Osteoblast (primary cell): Measurements from ENCODE around the gene SHH. TPM values are rescaled to one million over a fixed set of nuclear protein-coding genes. Genes with fewer than 3 reads are reported as not detected.
"Not testable (repeated sequence)": the region's sequence is repeated elsewhere in the genome, so short reads cannot be mapped to it uniquely, and the experiment has no call there.

ENCODE experiments used
- DNase-seq: peaks from one replicate; pipeline ENCODE4 v3.0.0; 2011; ENCODE audit warnings: low spot score, mixed read lengths; ENCODE audit not compliant: insufficient read length; ENCODE audit errors: missing footprints
- H2AFZ ChIP-seq: 2 replicates; pipeline ENCODE4 v1.6.0; 2011; ENCODE audit warnings: mild to moderate bottlenecking, low read length
- H3K27ac ChIP-seq: 2 replicates; pipeline ENCODE4 v1.5.1; 2011; ENCODE audit warnings: mild to moderate bottlenecking, low read depth, low read length, moderate library complexity
- H3K27me3 ChIP-seq: 2 replicates; pipeline ENCODE4 v1.6.0; 2012; ENCODE audit warnings: mild to moderate bottlenecking, control low read depth, inconsistent platforms, low read length, moderate library complexity; ENCODE audit not compliant: insufficient read depth
- H3K36me3 ChIP-seq: 2 replicates; pipeline ENCODE4 v1.5.1; 2011; ENCODE audit warnings: mild to moderate bottlenecking, low read length, control low read depth, moderate library complexity; ENCODE audit not compliant: insufficient read depth
- H3K4me1 ChIP-seq: 2 replicates; pipeline ENCODE4 v1.5.1; 2011; ENCODE audit warnings: mild to moderate bottlenecking, low read length, control low read depth, moderate library complexity; ENCODE audit not compliant: insufficient read depth
- H3K4me2 ChIP-seq: 2 replicates; pipeline ENCODE4 v1.6.0; 2011; ENCODE audit warnings: mild to moderate bottlenecking, low read length; ENCODE audit not compliant: insufficient read depth
- H3K4me3 ChIP-seq: fragments of 200-600 bp; sonication (generic); 3 replicates; pipeline ENCODE4 v1.5.1; 2012; ENCODE audit warnings: mild to moderate bottlenecking, low read length, inconsistent platforms; ENCODE audit not compliant: insufficient read depth
- H3K79me2 ChIP-seq: 2 replicates; pipeline ENCODE4 v1.6.0; 2012; ENCODE audit warnings: mild to moderate bottlenecking, low read length, control low read depth, inconsistent platforms; ENCODE audit not compliant: insufficient read depth
- H3K9me3 ChIP-seq: 2 replicates; pipeline ENCODE4 v1.5.1; 2011; ENCODE audit warnings: low read depth, low read length, control low read depth
- H4K20me1 ChIP-seq: 2 replicates; pipeline ENCODE4 v1.6.0; 2012; ENCODE audit warnings: mild to moderate bottlenecking, low read length, control low read depth; ENCODE audit not compliant: insufficient read depth
- CTCF ChIP-seq: IDR thresholded peaks from 2 replicates; pipeline ENCODE4 v1.5.1; 2011; ENCODE audit warnings: mild to moderate bottlenecking, low read depth, low read length, moderate library complexity; ENCODE audit errors: extremely low read depth
- total RNA-seq: library from RNA; depleted of rRNA; stranded (reverse); fragments of >200 nt; gene quantifications from 2 replicates; pipeline ENCODE4 v1.2.3, GENCODE V29; 2012

Gene SHH
- total RNA-seq, 1 donor: not detected

GRCh38 chr7:155818154-155818819 is 6.0 kb upstream of the SHH start:
- no peak overlapping the region for H2AFZ ChIP-seq
- H3K9me3 ChIP-seq: no peaks in the 10 kb centered on the region
- no peaks in the 10 kb centered on the region for H4K20me1 ChIP-seq

GRCh38 chr7:155817515-155817914 is 5.3 kb upstream of the SHH start:
- not testable (repeated sequence) for H2AFZ ChIP-seq, H3K9me3 ChIP-seq, H3K27ac ChIP-seq, DNase-seq, H3K79me2 ChIP-seq, H4K20me1 ChIP-seq, H3K4me1 ChIP-seq, H3K36me3 ChIP-seq, H3K4me3 ChIP-seq, H3K4me2 ChIP-seq
- peaks cover 18% of the 10 kb centered on the region for H3K27me3 ChIP-seq

More at GRCh38 chr7:155818154-155818819, 6.0 kb upstream of the SHH start:
- Histone ChIP-seq H3K27me3 (peaks cover 11% of the 10 kb centered on the region), H3K79me2 (no peaks in the 10 kb centered on the region), H3K4me2 (no peak overlapping the region), H3K4me3 (no peak overlapping the region), H3K36me3 (no peaks in the 10 kb centered on the region), H3K4me1 (no peaks in the 10 kb centered on the region), H3K27ac (no peak overlapping the region)
- DNase-seq: peak; percentile 54
- TF ChIP-seq CTCF: no peak

GRCh38 chr7:155816996-155817395 is 4.7 kb upstream of the SHH start:
- Histone ChIP-seq H3K4me1 (no peaks in the 10 kb centered on the region), H3K27me3 (peaks cover 23% of the 10 kb centered on the region), H3K36me3 (no peaks in the 10 kb centered on the region), H3K9me3 (no peaks in the 10 kb centered on the region), H3K79me2 (no peaks in the 10 kb centered on the region), H2AFZ (no peak overlapping the region), H3K27ac (no peak overlapping the region), H3K4me3 (no peak overlapping the region), H3K4me2 (no peak overlapping the region), H4K20me1 (no peaks in the 10 kb centered on the region)
- peak; percentile 38 for DNase-seq
- no peak for TF ChIP-seq CTCF

- no peaks in the 10 kb centered on the region for H4K20me1 ChIP-seq
- peak; percentile 31 for DNase-seq
- peaks cover 32% of the 10 kb centered on the region for H3K27me3 ChIP-seq
- no peaks in the 10 kb centered on the region for H3K9me3 ChIP-seq
- no peak overlapping the region for H3K4me3 ChIP-seq
- no peaks in the 10 kb centered on the region for H3K4me1 ChIP-seq
- no peak for TF ChIP-seq CTCF
- H3K36me3 ChIP-seq: no peaks in the 10 kb centered on the region
- no peak overlapping the region for H3K4me2 ChIP-seq
- no peak overlapping the region for H2AFZ ChIP-seq
- no peak overlapping the region for H3K27ac ChIP-seq
- H3K79me2 ChIP-seq: no peaks in the 10 kb centered on the region
Measured at GRCh38 chr7:155816192-155816508, 3.9 kb upstream of the SHH start.
